CD4-positive, alpha-beta T cell treated with Interleukin-17A for 1 hour (primary cell): ENCODE measurements around the gene POLR3GL.
"Not testable (repeated sequence)": the region's sequence is repeated elsewhere in the genome, so short reads cannot be mapped to it uniquely, and the experiment has no call there.

ENCODE experiments used
- DNase-seq: peaks from one replicate; pipeline ENCODE4 v3.0.0-alpha.2; 2020

POLR3GL gene, protein sequence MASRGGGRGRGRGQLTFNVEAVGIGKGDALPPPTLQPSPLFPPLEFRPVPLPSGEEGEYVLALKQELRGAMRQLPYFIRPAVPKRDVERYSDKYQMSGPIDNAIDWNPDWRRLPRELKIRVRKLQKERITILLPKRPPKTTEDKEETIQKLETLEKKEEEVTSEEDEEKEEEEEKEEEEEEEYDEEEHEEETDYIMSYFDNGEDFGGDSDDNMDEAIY

DNA sequence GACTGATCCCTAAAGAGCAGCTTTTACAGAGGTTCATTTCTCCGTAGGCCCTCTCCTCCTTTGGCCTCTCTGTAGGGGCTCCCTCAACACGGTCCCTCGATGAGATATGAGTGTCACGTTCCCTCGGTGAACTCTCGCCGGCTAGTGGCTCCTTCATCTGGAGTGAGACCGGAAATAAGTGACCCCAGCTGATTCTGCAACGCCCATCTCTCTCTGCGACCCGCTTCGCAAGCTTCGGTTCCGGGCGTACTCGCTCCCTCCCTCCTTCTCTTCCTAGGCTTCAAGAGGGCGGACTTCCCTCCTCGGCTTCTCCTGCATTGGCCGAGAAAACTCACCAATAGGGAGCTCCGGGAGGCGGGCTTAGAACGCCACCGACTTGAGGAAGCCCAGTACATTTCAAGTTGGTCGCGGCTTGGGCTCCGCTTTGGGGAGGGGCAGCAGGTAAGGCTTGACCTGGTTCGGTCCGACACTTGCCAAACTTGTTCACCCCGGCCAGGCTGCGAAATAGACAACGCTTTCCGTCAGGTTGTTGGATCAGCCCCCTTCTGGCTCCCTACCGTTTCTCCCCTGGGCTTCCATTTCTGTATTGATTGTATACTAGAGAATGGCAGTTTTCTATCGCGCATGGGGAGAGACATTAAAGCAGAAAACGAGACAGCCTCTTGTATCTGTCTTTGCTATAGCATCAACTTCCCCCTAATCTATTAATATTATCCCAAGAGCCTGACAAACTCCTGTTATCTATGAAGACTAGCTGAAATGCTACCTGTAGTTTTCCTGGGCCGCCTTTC lies at the start of gene POLR3GL, which contains the start of gene ANKRD34A:
POLR3GL (plus strand) TSS at position 363 of the 791 bp plus-strand sequence. CDS start 10,176 bp downstream, outside the sequence.
ANKRD34A (minus strand) TSS at position 248 of the 791 bp plus-strand sequence. CDS start 2,816 bp downstream, outside the sequence.
- DNase-seq, result peak; percentile 95

DNA sequence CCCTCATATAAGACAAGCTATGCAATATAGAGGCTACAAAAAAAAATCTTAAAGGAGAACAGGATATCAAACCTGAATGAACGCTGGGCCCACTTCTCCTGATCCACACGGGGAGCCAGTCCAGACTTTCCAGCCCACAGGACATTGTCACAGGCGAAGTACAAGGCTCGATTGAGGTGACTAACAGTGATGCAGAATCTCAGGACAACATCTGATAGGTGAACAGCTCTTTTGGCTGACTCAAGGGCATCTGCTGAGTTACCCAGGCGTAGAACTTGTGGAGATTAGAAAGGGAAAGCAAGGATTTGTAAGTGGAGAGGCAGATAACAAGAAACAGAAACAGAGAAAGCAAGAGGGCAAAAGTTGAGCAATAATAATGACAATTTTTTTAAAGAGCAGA lies 47.7 kb upstream of the POLR3GL start:
- no peak for DNase-seq

DNA sequence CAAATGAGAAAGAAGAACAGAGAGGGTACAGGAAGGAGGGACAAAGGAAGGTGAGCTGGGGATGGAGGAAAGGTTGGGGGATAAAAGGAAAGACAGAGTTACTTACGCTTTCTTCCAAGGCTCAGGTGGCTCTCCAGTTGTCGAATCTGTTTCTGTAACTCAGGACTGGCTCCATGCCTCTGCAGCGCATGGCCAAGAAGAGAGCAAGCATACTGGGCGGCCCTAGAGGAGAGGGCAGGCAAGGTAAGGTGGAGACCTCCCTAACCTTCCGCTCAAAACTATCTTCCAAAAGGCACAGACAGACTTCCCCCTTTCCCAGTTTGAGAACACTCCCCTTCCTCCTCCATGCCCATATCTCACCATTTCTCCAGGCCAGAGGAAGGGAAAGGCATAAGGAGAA lies 46.9 kb upstream of the POLR3GL start:
- DNase-seq, result no peak

DNA sequence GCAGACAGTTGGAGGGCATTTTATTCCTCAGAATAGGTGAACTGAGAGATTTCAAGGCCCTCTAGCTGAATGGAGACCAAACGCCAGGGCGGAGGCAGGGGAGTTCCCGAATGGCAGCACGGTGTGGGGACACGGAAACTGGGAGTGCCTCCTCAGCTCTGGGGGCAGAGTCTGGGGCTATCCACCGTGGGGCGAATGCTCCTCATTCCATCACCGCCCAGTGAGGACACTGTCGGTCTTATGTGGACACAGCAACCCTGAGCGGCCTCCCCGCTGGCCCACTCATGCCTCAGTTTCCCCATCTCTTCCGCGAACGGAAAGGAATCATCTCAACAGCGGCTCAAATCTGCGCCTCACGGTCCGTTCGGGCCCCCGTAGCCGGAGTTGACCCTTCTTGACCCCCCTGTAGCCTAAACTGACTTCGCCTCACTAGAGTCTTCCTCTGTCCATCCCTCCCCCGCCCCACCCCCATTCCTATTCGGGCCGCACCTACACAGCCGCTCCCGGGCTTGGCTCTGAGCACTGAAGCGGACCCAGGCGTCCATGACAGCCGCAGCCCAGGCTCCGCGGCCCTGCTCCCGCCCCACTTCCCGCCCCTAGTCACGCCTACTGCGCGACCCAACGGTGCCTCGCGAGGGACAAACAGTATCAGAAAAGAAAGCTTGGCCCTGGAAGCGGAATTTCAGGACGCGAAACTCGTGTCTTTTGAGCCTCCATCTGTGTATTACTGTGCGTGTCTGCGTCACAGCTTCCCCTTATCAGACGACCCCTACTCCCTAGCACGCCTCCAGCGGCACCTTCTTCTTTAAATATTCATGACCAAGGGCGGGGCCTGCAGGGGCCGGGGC lies 46.1 kb upstream of the POLR3GL start, which contains the start of gene PEX11B:
PEX11B (minus strand) TSS at position 574 of the 848 bp plus-strand sequence; CDS start at position 545, 29 bp downstream.
- DNase-seq, result peak; percentile 95

DNA sequence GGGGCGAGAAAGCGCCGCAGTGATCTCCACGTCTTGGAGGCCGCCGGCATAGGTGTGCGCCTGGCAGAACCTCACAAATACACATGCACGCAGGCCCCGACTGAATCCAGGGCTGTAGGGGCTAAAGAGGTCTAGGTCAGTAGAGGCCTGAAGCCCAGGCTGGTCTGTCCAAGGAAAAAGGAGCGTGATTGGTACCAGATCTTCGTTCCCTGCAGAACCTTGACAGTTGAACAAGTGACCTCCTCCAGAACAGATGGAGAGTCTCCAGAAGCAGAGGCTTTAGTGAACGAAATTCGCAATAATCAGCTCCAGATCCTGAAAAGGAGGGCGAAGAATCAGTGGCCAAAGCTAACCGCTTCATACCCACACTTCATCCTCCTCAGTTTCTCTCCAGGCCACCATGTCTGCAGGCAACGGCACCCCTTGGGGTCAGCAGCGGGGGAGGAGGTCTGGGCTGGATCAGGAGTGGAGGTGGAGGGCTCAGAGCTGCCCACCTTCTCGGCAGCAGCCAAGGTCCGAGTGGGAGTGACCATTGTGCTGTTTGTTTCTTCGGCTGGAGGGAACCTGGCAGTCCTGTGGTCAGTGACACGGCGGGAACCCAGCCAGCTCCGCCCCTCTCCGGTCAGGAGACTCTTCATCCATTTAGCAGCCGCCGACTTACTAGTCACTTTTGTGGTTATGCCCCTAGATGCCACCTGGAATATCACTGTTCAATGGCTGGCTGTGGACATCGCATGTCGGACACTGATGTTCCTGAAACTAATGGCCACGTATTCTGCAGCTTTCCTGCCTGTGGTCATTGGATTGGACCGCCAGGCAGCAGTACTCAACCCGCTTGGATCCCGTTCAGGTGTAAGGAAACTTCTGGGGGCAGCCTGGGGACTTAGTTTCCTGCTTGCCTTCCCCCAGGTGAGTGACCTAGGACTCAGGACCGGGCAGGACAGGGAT lies 45.2 kb upstream of the POLR3GL start:
- peak; percentile 24 for DNase-seq

DNA sequence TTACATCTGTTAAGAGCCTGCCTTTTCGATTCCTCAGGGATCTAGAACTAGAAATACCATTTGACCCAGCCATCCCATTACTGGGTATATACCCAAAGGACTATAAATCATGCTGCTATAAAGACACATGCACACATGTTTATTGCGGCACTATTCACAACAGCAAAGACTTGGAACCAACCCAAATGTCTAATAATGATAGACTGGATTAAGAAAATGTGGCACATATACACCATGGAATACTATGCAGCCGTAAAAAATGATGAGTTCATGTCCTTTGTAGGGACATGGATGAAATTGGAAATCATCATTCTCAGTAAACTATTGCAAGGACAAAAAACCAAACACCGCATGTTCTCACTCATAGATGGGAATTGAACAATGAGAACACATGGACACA lies 44.2 kb upstream of the POLR3GL start:
- not testable (repeated sequence) for DNase-seq

DNA sequence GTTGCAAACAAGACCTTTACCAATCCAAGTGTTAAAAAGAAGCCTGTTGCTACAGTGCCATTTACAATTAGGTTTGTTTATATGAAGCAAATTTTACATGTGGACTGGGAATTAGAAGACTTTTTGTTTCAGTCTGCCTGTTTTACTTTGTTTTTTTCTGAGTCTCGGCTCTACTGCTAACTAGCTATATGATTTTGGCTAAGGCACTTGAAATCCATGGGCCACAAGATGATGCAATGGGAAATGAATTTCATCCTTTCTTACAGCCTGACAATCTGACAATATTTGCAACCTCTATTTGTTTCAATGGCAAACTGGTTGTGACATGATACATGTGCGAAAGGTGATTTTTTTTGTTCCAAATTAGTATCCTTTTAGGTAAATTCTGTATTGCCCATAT lies 42.2 kb upstream of the POLR3GL start:
- no peak for DNase-seq

DNA sequence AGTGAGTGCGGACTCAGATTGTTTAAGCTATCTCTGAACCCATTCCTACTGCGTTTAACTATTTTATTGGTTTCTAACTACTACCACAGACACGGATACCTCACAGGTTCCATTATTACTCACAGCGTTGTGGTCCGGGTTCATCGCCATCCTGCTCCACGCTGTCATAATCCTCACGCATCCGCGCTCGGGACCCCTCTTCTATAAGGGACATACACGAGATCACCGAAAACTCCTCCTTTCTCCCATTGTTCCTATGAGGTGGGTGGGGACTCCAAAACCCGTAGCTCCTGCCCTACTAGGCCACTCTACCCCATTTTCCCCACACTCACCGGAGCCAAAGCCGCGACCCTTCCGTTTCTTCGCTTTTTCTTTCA lies 37.8 kb upstream of the POLR3GL start:
- no peak for DNase-seq

DNA sequence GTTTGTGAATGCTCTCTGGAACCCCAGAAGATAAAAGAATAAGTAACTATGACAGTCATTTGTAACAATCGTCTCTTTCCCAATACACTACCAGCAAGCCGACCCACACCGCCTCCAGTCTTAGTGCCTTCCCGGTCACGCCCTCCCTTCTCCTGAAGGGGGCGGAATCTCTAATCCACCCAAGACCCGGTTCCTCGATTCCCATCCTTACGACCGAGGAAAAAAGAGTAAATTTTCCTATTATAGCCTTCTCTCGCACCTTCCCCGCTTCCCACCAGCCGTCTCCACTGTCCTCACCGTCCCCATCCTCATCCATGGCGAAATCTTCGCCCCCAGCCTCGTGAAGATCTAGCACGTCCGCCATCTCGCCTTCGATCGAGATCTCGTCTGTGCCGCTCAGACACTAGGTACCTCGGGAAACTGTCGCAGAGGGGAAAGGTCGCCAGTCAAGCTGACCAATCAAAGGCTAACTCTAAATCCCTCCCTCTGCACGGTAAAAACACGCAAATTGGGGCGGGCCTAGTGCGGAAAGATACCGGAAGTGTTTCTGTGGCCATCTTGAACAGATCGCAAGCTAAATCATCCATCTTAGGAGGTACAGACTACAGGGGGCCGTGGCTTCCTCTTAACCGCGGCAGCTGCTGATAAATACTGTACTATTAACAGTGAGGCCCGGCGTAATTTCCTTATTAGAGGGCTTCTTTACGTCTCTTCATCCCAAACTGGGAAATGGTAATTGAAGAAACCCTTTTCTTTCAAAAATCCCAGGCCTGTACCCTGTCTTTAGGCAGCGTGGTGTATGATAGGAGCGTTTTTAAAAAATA lies 37.2 kb upstream of the POLR3GL start, which contains the start of gene RBM8A:
RBM8A (minus strand) TSS at position 422 of the 824 bp plus-strand sequence; CDS start at position 364, 58 bp downstream.
- DNase-seq, result peak; percentile 99

DNA sequence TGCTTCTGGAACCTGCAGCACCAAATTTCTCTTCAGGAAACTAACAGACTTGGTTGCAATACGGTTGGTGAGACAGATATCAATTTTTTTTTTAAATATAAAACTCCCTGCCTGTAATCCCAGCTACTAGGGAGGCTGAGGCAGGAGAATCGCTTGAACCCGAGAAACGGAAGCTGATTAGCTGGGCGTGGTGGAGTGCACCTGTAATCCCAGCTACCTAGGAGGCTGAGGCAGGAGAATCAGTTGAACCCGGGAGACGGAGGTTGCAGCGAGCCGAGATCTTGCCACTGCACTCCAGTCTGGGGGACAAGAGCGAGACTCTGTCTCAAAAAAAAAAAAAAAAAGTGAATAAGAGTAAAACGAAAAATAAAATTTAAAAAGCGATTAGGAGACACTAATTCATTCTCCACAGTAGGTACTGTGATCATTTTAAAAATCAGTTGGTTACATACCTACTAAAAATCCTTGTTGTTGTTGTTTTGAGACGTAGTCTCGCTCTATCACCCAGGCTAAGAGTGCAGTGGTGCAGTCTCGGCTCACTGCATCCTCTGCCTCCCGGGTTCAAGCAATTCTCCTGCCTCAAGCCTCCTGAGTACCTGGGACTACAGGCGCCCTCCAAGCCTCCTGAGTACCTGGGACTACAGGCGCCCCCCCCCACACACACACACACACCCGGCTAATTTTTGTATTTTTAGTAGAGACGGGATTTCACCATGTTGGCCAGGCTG lies 36.4 kb upstream of the POLR3GL start:
- no peak for DNase-seq

DNA sequence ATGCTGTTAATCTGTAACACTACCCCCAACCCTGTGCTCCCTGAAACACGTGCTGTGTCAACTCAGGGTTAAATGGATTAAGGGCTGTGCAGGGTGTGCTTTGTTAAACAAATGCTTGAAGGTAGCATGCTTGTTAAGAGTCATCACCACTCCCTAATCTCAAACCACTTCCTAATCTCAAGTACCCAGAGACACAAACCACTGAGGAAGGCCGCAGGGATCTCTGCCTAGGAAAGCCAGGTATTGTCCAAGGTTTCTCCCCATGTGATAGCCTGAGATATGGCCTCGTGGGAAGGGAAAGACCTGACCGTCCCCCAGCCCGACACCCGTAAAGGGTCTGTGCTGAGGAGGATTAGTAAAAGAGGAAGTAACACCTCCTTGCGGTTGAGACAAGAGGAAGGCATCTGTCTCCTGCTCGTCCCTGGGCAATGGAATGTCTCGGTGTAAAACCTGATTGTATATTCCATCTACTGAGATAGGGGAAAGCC lies 31.9 kb upstream of the POLR3GL start:
- peak; percentile 63 for DNase-seq

DNA sequence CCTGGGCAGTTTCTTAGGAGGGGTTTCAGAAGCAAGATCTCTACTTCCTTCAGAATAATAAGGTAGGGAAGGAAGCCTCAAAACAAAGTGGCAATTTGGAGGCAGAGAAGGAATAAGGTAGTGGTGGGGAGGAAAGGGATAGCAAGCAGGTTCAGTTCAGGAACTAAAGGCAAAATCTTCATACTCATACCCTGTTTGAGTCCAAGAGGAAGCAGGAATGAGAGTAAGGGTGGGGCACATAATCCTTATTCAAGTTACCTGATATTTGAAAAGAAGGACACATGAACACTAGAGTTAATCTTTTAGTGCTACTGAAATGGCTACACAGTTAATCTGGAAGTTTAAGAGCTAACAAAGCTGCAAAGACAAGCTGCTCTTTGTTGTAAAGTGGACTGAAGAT lies 28.8 kb upstream of the POLR3GL start:
- DNase-seq, result no peak

DNA sequence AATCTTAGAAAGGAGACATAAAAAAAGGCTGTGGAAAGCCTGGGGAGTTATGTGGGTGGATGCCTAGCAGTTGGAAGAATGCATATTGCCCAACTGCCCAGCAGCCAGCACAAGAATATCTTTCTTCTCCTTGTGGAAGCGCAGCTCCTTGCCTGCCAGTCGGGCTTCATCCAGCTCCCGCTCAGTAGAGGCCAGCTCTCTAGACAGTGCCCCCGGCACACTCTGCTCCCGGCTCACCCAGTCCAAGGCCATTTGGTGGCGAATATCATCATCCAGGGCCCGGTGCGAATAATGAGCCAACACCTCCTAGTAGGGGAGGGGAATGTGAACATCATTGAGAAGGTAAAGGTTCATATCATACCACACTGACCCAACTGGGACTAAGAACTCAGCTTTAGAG lies 28.2 kb upstream of the POLR3GL start:
- DNase-seq, result no peak

DNA sequence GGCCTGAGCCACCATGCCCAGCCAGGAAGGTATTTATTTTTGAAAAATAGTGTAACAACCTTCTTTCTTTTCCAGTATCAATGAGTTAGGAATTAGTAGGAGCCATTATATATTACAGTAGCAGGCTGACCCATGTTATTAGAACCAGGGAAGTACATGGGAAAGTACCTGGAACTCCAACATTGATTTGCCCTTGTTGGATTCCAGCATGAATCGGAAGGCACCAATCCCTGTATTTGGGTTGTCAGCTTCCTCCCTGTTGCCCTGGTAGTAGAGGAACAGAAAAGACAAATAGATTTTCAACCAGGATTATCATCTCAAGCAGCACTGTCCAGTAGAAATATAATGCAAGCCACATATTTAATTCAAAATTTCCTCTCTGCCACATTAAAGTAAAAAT lies 27.1 kb upstream of the POLR3GL start:
- DNase-seq, result no peak

DNA sequence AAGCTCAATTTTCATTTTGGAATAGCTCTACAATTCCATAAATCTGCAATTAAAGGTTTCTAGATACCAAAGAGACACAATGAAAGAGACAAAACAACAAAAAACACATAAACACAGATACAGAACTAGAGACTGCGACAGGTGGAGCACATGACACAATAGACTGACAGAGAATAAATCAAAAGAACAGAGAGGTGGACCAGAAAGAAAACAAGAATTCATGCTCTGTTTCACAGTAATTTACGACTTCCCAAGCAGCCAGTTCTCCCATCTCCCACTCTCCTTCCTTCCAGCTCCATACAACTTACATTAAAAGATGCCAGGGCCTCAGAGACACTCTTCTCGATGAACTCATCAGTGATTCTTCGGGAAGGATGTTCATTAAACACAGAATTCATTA lies 22.1 kb upstream of the POLR3GL start:
- DNase-seq, result no peak

DNA sequence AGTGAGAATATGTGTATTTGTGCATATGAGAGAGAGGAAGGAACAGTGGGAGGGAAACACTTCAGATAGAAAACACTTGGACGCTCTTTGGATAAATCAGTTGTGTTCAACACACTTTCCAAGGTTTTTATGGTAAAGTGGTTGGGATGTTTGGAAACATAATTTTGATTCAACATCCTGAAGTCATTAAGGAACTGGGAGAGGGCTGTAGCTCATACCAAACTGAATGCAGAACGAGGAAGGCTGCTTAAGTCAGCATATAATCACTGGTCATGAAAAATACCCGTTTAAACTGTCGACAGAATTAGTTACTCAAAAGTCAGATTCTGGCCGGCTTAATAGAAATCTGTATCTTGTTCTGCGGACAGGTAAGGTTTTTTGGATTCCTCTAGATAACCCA lies 21.6 kb upstream of the POLR3GL start:
- DNase-seq, result no peak

DNA sequence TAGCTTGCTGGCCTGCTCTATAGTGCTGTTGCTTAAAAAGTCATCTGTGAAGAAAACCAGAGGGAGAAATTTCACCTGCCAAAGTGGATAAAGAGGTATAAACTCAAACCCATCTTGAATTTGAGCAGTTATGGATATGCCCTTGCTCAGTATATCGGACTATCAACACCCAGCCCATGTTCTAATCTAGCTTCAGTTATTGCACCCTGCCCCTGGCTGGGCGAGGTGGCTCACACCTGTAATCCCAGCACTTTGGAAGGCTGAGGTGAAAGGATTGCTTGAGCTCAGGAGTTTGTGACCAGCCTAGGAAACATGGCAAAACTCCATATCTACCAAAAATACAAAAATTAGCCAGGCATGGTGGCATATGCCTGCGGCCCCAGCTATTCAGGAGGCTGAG lies 20.0 kb upstream of the POLR3GL start:
- no peak for DNase-seq

DNA sequence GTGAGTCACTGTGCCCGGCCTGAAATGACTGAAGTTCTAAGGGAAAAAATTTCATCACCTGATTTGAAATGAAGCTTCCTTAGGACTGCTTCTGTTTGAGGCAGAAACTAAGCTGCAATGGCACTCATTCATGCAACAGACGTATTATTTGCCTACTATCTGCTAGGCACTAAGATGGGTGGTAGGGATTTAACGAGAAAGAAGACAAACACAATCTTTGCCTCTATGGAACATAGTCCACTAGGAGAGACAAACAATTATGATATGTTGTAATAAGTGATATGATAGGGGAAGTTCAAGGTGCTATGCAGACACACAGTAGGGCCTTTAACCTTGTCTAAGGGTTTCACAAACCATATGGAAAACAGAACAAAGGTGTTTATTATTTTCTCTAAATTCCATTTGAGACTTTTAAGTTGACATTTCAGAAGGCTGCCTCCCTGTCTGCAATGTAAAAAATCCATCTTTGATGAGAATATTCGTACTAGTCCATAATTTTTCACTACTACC lies 18.0 kb upstream of the POLR3GL start:
- no peak for DNase-seq

DNA sequence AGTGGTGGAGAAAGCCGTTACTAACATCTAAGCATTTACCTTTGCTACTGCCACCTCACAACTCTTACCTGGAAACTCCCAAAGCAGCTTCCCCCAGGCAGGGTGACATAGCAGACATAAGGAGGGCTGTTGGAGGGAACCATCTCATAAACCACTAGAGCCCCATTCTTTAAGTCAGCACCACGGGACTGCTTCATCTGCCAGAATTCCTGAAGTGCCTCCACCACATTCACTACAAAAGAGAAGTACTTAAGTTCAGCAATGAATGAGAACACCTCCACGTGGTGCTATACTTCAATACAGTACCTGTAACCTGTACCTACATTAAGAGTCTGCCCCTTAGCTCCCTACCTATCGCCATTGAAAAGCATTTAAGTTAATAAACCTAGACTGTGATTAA lies 16.9 kb upstream of the POLR3GL start:
- DNase-seq, result no peak

DNA sequence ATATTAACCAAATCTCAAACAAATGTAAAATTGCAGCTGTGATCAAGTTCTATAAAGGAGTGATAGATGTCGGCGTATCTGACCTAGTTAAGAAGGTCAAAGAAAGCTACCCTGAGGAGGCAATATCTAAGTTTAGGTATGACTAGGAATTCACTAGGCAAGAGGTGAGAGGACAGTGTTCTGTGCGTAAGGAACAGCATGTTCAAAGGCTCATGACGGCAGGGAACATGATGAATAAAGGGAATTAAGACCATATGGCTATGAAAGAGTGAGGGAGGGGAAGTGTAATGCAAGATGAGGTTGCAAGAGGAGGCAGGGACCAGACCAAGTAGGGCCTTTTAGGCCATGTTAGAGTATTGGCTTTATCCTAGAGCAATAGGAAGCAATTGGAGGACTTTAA lies 15.3 kb upstream of the POLR3GL start:
- DNase-seq, result no peak
